ENCODE results near the gene APOE.

APOE gene

GRCh38 chr19:44948763-44949374 lies 43.3 kb downstream of the APOE start:
- TF ChIP-seq CTCF (IDR thresholded peaks at IDR 0.05; ENCODE audit: low read length): no peak
- TF ChIP-seq EZH2 (IDR thresholded peaks at IDR 0.05; ENCODE audit: borderline replicate concordance, low read length): no peak
- Histone ChIP-seq H3K9ac (ENCODE audit: low read length) (peak overlapping the region; percentile 20; the same call in 1 of the 2 replicates), H3K4me2 (ENCODE audit: low read length) (peak overlapping the region; percentile 13; the same call in 1 of the 2 replicates), H2AFZ (ENCODE audit: low read length) (no peak overlapping the region), H3K27ac (ENCODE audit: low read depth, low read length, poor library complexity, severe bottlenecking) (peak overlapping the region; percentile 70), H3F3A (ENCODE audit: insufficient read depth, low read length) (peaks cover 4% of the 10 kb centered on the region; the same call in 1 of the 2 replicates), H3K79me2 (ENCODE audit: insufficient read depth, low read length) (no peaks in the 10 kb centered on the region), H3K9me2 (ENCODE audit: low read depth, low read length) (no peaks in the 10 kb centered on the region), H3K9me3 (ENCODE audit: low read length) (no peaks in the 10 kb centered on the region), H3K4me1 (ENCODE audit: insufficient read depth, low read length, severe bottlenecking) (peaks cover 53% of the 10 kb centered on the region), H4K20me1 (ENCODE audit: insufficient read depth, low read length) (no peaks in the 10 kb centered on the region), H3K27me3 (ENCODE audit: insufficient read depth, low read length) (no peaks in the 10 kb centered on the region), H3K4me3 (ENCODE audit: low read depth, low read length, poor library complexity, severe bottlenecking) (no peak overlapping the region), H3K36me3 (ENCODE audit: insufficient read depth, low read length) (no peaks in the 10 kb centered on the region)

DNA sequence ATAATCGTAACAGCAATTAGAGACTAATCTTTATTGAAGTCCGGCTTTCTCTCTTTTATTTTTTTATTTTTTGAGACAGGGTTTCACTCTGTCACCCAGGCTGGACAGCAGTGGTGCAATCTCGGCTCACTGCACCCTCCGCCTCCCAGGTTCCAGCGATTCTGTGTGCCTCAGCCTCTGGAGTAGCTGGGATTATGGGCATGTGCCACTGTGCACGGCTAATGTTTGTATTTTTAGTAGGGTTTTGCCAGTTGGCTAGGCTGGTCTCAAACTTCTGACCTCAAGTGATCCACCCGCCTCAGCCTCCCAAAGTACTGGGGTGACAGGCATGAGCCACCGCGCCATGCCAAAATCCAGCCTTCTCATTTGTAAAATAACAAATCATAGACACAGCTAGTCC lies 44.0 kb downstream of the APOE start:
- peaks cover 4% of the 10 kb centered on the region; the same call in 1 of the 2 replicates for H3F3A ChIP-seq (ENCODE audit: insufficient read depth, low read length)
- H3K4me1 ChIP-seq (ENCODE audit: insufficient read depth, low read length, severe bottlenecking): peaks cover 51% of the 10 kb centered on the region
- H2AFZ ChIP-seq (ENCODE audit: low read length): no peak overlapping the region
- H3K9ac ChIP-seq (ENCODE audit: low read length): peak overlapping the region; percentile 20; the same call in 1 of the 2 replicates
- H3K4me3 ChIP-seq (ENCODE audit: low read depth, low read length, poor library complexity, severe bottlenecking): no peak overlapping the region
- H3K4me2 ChIP-seq (ENCODE audit: low read length): no peak overlapping the region
- H3K27me3 ChIP-seq (ENCODE audit: insufficient read depth, low read length): no peaks in the 10 kb centered on the region
- peak overlapping the region; percentile 70 for H3K27ac ChIP-seq (ENCODE audit: low read depth, low read length, poor library complexity, severe bottlenecking)
- TF ChIP-seq CTCF (IDR thresholded peaks at IDR 0.05; ENCODE audit: low read length) (no peak), EZH2 (IDR thresholded peaks at IDR 0.05; ENCODE audit: borderline replicate concordance, low read length) (no peak)
- H3K9me2 ChIP-seq (ENCODE audit: low read depth, low read length): no peaks in the 10 kb centered on the region
- no peaks in the 10 kb centered on the region for H3K9me3 ChIP-seq (ENCODE audit: low read length)
- H4K20me1 ChIP-seq (ENCODE audit: insufficient read depth, low read length): no peaks in the 10 kb centered on the region
- H3K79me2 ChIP-seq (ENCODE audit: insufficient read depth, low read length): no peaks in the 10 kb centered on the region
- H3K36me3 ChIP-seq (ENCODE audit: insufficient read depth, low read length): no peaks in the 10 kb centered on the region

DNA sequence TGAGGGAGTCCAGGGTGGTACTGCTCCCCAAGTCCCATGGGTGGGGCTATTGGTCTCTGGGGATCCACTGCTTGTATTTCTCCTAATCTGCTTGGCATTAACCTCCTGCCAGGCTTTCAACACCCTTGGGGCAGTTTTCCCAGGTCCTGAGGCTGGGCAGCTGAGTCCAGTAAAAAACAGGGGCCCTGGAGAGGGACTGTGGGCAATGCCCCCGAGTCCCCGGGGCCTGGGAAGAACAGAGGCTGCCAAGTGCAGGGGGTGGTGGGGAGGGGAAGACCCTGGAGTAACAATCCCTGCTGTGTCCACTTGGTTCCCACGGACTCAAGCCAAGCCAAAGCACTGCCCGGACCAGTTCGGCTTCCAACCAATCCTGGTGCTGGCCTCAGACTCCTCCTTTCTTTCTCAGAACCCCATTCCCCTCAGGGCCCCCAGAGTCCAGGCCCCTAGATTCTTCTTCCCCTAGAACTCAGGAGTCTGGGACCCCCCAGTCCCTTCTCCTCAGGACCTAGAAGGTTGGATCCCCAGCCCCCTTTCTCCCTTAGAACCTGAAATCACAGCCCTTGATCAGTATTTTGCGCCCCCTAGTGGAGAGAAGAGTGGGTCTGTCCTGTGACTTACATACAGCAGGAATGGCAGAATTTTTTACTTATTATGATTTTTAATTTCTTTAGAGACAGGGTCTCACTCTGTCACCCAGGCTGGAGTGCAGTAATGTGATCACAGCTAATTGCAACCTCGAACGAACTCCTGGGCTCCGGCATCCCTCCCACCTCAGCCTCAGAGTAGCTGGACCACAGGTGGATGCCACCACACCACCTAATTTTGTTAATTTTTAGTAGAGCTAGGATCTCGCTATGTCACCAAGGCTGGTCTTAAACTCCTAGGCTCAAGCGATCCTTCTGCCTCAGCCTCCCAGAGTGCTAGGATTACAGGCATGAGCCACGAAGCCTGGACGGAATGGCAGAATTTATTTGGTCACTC lies 45.9 kb downstream of the APOE start:
- Histone ChIP-seq H3K79me2 (ENCODE audit: insufficient read depth, low read length) (peaks cover 12% of the 10 kb centered on the region), H3K36me3 (ENCODE audit: insufficient read depth, low read length) (peaks cover 3% of the 10 kb centered on the region; the same call in 1 of the 2 replicates), H3K4me3 (ENCODE audit: low read depth, low read length, poor library complexity, severe bottlenecking) (no peak overlapping the region), H3K27me3 (ENCODE audit: insufficient read depth, low read length) (no peaks in the 10 kb centered on the region), H2AFZ (ENCODE audit: low read length) (no peak overlapping the region), H3K9ac (ENCODE audit: low read length) (no peak overlapping the region), H3K27ac (ENCODE audit: low read depth, low read length, poor library complexity, severe bottlenecking) (peak overlapping the region; percentile 28), H3K4me1 (ENCODE audit: insufficient read depth, low read length, severe bottlenecking) (peaks cover 38% of the 10 kb centered on the region), H3K9me2 (ENCODE audit: low read depth, low read length) (no peaks in the 10 kb centered on the region), H3K4me2 (ENCODE audit: low read length) (no peak overlapping the region), H4K20me1 (ENCODE audit: insufficient read depth, low read length) (no peaks in the 10 kb centered on the region), H3K9me3 (ENCODE audit: low read length) (no peaks in the 10 kb centered on the region), H3F3A (ENCODE audit: insufficient read depth, low read length) (no peaks in the 10 kb centered on the region)
- TF ChIP-seq CTCF (IDR thresholded peaks at IDR 0.05; ENCODE audit: low read length) (peak; percentile 85), EZH2 (IDR thresholded peaks at IDR 0.05; ENCODE audit: borderline replicate concordance, low read length) (no peak)
